Cardiac fibroblast (primary cell): ENCODE measurements around the gene DYRK2.
"Not testable (repeated sequence)": the region's sequence is repeated elsewhere in the genome, so short reads cannot be mapped to it uniquely, and the experiment has no call there.

Source experiments
- DNase-seq, 2 donors: peaks; one replicate each; pipeline versions ENCODE4 v3.0.0 to v3.0.0-alpha.2; 2010; ENCODE audit warnings: low read depth in 2 of 2
- H3K4me3 ChIP-seq, 2 donors: replicated peaks in 1 of 2; 1 replicate in 1 of 2; 2 replicates in 1 of 2; pipeline ENCODE4 v1.5.1; 2011; ENCODE audit warnings: low read depth in 2 of 2, low read length in 2 of 2, mild to moderate bottlenecking in 2 of 2, moderate library complexity in 1 of 2
- CTCF ChIP-seq: IDR thresholded peaks from one replicate; pipeline ENCODE4 v1.5.1; 2011; ENCODE audit warnings: low read depth, mild to moderate bottlenecking, low read length, inconsistent platforms

Gene DYRK2

GRCh38 chr12:67667276-67668073, 18.9 kb downstream of the DYRK2 start:
- TF ChIP-seq CTCF, result no peak
- no peak overlapping the region for H3K4me3 ChIP-seq
- peak in 1 of 2 donors; percentile 75 for DNase-seq

GRCh38 chr12:67669217-67669933, 20.8 kb downstream of the DYRK2 start:
- no peak for DNase-seq
- TF ChIP-seq CTCF, result no peak
- no peak overlapping the region for H3K4me3 ChIP-seq

GRCh38 chr12:67669934-67670631, 21.5 kb downstream of the DYRK2 start:
- no peak for TF ChIP-seq CTCF
- no peak overlapping the region for H3K4me3 ChIP-seq
- DNase-seq, result no peak

- H3K4me3 ChIP-seq, result no peak overlapping the region
- TF ChIP-seq CTCF, result no peak
- peak; percentile 64 to 75 for DNase-seq
Measured at GRCh38 chr12:67671419-67671818, 22.9 kb downstream of the DYRK2 start.

- H3K4me3 ChIP-seq, result no peak overlapping the region
- no peak for TF ChIP-seq CTCF
- no peak for DNase-seq
Measured at GRCh38 chr12:67671892-67672291, 23.3 kb downstream of the DYRK2 start.

- not testable (repeated sequence) for DNase-seq, H3K4me3 ChIP-seq
Measured at GRCh38 chr12:67672507-67672906, 24.0 kb downstream of the DYRK2 start.

- DNase-seq, H3K4me3 ChIP-seq: not testable (repeated sequence)
Measured at GRCh38 chr12:67673509-67673908, 25.0 kb downstream of the DYRK2 start.
